Heart left ventricle (tissue), 13 donors: ENCODE measurements around the gene UVRAG.

Experiments
- CTCF ChIP-seq, 12 donors: fragments of 200-600 bp; sonication (generic) in 4 of 12; IDR thresholded peaks; one replicate each; pipeline versions ENCODE4 v1.5.0 to v1.8.0; 2018 to 2022; ENCODE audit warnings: antibody characterized with exemption in 12 of 12, mild to moderate bottlenecking in 5 of 12
- POLR2A ChIP-seq, 2 donors: fragments of 450-650 bp; IDR thresholded peaks; one replicate each; pipeline ENCODE4 v1.6.1; 2017; ENCODE audit warnings: antibody characterized with exemption in 2 of 2, mild to moderate bottlenecking in 2 of 2, moderate library complexity in 2 of 2
- donor health status: ischemic (EF 13 %, LVEDD 7.1; RV severe dilation, severe dysfunction).
- donor health status: DM: no; HTN: yes; CAD: no.
- donor health status: DM: no; HTN: no; CAD: no.
- donor health status: ischemic (EF 25% LVEDD 6.9; RV normal size, moderate dysfunction).
- donor health status: ischemic (EF 25% LVEDD 5.7; RV mildly dilated, moderate dysfunction).
- donor health status: ischemic (EF 35%, LVEDD 5.7; RV mildly dilated, moderate dysfunction).
- donor health status: nonischemic (EF 11% LVEDD 7.7; RV severe dilation, severe dysfunction).
- donor health status: DM: yes; HTN: yes; CAD: no.
- donor health status: PGD.
- donor health status: ischemic (EF 29% LVEDD 5.4; RV normal size, mild dysfunction).
- donor health status: nonischemic (EF 23%, LVEDD 6.1; RV moderate dilation, normal function).

DNA sequence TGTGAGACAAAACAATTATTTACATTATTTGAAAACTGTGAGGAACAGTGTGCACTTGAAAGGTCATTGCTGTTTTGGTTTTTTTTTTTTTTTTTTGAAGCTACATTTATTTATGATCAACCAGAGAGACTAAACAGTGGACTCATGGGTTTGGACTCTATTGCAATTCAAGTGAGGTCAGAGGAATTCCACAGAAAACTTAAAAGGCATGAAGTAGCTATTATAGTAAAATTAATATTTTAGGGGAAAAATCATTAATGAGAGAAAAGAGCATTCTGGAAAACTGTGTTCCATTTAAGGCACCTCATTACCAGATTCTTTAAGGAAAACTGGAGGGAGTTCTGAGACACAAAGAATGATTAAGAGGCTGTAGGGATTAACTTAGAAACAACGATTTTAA, 288.4 kb downstream of the UVRAG start:
- TF ChIP-seq CTCF (IDR thresholded peaks at IDR 0.05) (no peak), POLR2A (IDR thresholded peaks at IDR 0.05) (no peak)
